Measurements from ENCODE around the gene POLK.
"Not testable (repeated sequence)": the region's sequence is repeated elsewhere in the genome, so short reads cannot be mapped to it uniquely, and the experiment has no call there.

The POLK gene

GRCh38 chr5:75510836-75511434, 756 bp upstream of the POLK start:
- peak; percentile 62 for DNase-seq

- no peak for DNase-seq
Measured at GRCh38 chr5:75512383-75513074, 838 bp downstream of the POLK start.

GRCh38 chr5:75513841-75514240, 2.1 kb downstream of the POLK start:
- no peak for DNase-seq

GRCh38 chr5:75514323-75514722, 2.6 kb downstream of the POLK start:
- no peak for DNase-seq

GRCh38 chr5:75519761-75520160, 8.1 kb downstream of the POLK start:
- DNase-seq = no peak

GRCh38 chr5:75521195-75521594, 9.5 kb downstream of the POLK start:
- DNase-seq = no peak

- DNase-seq = no peak
Measured at GRCh38 chr5:75522025-75522424, 10.3 kb downstream of the POLK start.

GRCh38 chr5:75522542-75522941, 10.9 kb downstream of the POLK start:
- no peak for DNase-seq

GRCh38 chr5:75523275-75523674, 11.6 kb downstream of the POLK start:
- DNase-seq = no peak

GRCh38 chr5:75524071-75524470, 12.4 kb downstream of the POLK start:
- no peak for DNase-seq

- no peak for DNase-seq
Measured at GRCh38 chr5:75524591-75524990, 12.9 kb downstream of the POLK start.

- no peak for DNase-seq
Measured at GRCh38 chr5:75525344-75525743, 13.7 kb downstream of the POLK start.

- DNase-seq = no peak
Measured at GRCh38 chr5:75526070-75526469, 14.4 kb downstream of the POLK start.

GRCh38 chr5:75529185-75529584, 17.5 kb downstream of the POLK start:
- DNase-seq = no peak

- DNase-seq = no peak
Measured at GRCh38 chr5:75532190-75532589, 20.5 kb downstream of the POLK start.

- DNase-seq = not testable (repeated sequence)
Measured at GRCh38 chr5:75533716-75534115, 22.0 kb downstream of the POLK start.

- no peak for DNase-seq
Measured at GRCh38 chr5:75534734-75535133, 23.0 kb downstream of the POLK start.

- DNase-seq = peak; percentile 19
Measured at GRCh38 chr5:75536147-75536546, 24.5 kb downstream of the POLK start.

- DNase-seq = no peak
Measured at GRCh38 chr5:75536694-75537360, 25.1 kb downstream of the POLK start.

GRCh38 chr5:75538211-75538610, 26.5 kb downstream of the POLK start:
- DNase-seq = no peak

- DNase-seq = no peak
Measured at GRCh38 chr5:75545131-75545530, 33.4 kb downstream of the POLK start.

- DNase-seq = no peak
Measured at GRCh38 chr5:75546830-75547229, 35.1 kb downstream of the POLK start.

GRCh38 chr5:75547812-75548211, 36.1 kb downstream of the POLK start:
- no peak for DNase-seq

- no peak for DNase-seq
Measured at GRCh38 chr5:75550597-75550996, 38.9 kb downstream of the POLK start.
